GM18526 (cell line): ENCODE results near the gene ATXN7L1.

Experiments used
- POLR2A ChIP-seq: IDR thresholded peaks from 3 replicates; pipeline ENCODE4 v1.6.1; 2011; ENCODE audit not compliant: insufficient read length; ENCODE audit errors: extremely low read depth

Gene ATXN7L1

DNA sequence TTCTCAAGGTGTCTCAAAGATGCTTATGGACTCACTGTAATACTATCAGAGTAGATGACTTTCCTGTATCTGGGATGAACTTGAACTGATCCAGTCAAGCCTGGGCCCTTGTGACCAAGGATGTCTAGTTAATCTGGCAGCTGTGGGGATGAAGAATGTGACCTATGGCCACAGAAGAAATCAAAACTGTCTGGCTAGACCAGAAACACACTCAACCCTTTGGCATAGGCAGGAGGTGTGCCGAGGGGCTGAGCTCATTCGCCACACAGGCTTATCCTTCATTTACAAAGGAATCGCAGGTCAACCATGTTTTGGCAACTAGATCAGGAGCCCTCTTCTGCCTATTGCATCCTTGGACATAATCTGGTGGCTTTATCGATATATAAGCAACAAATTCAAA lies 110.6 kb downstream of the ATXN7L1 start:
- no peak for TF ChIP-seq POLR2A

DNA sequence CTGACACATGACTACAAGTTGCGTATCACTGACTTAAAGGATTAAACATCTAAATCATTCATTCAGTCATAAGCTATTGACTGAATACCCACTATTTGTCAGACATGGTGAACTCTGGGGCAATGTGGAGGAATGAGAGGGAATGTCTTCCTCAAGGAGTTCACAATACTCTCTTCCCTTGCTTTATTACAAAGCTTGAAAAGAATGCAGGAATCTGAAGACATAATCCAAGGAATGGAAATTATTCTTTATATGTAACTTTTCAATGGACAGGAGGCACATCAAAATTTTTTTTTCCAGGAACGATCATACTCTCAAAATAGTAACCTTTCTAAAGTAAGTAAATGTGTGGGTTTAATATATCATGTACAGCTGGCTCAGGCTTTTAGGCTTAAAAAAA lies 111.9 kb downstream of the ATXN7L1 start:
- TF ChIP-seq POLR2A: no peak

DNA sequence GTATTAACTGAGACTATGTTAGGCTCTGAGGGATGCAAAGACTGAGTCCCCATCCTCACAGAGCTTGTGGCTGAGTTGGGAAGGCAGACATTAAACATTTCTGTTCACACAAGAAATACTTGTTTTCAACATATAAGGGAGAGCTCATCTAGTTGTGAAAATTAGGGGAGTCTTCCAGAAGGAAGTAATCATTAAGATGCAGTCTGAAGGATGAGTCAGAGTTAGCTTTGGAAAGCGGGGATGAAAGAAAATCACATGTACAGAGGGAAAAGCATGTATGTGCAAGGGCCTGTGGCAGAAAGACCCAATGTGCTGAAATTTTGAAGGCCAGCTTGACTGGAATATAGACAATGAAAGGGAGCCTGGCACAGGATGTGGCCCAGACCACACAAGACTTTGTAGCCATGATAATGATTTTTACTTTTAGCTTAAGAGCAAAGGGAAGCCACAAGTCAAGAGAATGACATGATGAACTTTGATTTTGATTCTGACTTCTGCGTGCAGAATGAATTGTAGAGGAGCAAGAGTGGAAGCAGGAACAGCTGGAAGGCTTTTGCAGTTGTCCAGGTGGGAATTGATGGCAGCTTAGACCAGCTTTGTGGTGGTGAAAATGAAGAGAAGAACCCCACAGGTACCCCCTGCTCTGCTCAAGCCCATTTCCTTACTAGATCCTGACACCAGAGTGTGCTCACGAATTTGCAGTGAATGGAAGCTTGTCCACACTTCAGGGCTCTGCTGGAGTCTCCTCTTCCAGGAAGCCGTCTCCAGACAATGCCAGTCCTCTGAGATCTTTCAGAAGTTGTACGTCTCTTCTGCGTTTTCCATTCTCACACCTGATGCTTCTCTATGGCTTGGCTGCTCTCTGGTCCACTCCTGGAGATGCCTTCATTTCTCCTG lies 115.6 kb downstream of the ATXN7L1 start:
- TF ChIP-seq POLR2A: no peak

DNA sequence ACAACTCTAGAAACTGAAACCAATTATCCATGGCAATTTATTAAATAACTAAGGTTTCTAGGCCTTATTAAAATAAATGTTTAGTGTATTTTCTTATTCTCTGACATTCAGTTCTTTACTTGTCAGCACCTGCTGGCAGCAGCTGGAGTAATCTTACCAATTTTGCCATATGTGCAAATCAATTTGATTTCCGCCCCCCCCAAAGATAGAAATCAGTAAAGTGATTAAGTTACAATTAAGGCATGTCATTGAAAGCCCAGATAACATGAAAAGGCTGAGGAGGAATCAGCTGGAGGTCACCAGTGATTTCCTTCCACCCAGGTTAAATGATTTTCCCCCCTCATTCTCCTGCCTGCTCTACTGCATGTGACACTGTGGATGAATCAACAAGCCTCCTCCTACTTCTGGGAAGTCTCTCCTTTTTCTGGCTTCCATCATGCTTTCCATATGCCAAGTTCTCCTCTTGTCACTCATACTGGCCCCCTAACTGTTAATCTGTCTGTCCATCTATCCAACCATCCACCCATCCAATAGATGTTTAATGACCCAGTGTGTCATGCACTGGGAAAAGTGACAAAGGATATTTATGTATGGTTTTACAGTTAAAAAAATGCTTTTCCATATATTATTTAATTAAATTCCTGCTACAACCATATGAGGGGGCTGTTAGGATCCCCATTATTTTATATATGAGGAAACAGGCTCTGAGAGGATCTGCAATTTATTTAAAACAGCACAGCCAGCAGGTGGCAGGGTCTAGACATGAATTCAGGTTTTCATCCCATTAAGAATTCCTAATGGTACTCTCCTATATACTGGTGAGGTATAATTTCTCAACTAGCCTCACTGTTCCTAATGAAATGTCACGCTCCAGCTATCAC lies 116.5 kb downstream of the ATXN7L1 start:
- TF ChIP-seq POLR2A: no peak

DNA sequence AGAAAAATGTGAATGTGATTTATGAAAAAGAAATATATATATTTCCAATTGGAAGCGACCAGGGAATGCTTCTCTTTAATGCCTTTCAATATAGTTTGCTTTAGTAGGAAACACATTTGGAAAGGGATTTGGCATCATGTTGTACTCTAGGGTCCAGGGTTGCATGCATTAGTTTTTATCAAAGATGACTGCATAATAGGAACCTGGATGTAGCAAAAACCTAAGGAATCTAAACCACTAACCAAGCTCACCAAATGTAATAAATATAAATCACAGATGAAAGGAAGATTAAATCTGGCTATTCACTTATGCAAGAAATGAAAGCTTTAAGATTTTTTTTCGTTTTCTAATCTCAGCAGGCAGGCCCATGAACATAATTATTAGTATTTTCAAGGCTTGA lies 120.0 kb downstream of the ATXN7L1 start:
- no peak for TF ChIP-seq POLR2A

DNA sequence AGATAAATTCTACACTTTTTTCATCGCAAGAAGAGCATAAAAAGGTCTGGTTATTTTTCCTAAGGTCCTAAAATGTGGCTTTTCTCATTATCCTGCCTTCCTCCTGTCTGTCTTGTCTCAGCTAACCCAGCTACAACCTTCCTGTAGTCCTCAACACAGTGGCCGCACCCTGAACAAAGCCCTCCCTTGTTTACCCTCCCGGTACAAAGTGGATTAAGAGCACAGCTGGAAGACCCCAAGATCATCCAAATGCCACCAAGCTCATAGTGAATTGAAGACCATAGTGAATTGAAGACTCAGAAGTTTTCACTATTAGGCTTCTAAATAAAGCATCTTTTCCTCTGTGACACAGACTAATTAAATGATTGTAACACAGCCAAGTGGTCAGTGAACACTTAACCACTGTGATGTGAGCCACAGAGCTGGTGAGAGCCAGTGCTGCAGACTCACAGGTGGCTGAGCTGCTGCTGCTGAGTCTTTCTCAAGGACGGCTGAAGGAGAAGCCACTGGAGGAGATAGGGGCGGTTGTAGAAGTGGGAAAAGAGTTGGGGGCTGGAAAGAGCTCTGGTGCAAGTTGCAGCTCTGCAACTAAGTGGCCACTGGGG lies 123.6 kb downstream of the ATXN7L1 start:
- TF ChIP-seq POLR2A: no peak

DNA sequence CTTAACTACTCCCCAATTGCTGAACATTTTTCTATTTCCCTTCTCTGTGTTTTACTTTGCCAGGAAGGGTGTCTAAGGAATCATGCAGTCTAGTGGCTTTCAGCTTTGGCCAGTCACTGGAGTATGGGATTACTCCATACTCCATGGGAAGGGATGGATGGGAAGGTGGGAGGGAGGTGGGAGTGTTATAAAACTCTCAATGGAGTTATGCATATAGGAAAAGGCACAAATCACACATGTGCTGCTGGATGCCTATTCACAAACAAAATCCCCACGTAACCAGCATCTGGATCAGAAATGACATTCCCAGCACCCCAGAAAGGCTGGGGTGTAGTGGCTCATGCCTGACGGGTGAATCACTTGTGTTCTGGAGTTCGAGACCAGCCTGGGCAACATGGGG lies 125.3 kb downstream of the ATXN7L1 start:
- TF ChIP-seq POLR2A: no peak

DNA sequence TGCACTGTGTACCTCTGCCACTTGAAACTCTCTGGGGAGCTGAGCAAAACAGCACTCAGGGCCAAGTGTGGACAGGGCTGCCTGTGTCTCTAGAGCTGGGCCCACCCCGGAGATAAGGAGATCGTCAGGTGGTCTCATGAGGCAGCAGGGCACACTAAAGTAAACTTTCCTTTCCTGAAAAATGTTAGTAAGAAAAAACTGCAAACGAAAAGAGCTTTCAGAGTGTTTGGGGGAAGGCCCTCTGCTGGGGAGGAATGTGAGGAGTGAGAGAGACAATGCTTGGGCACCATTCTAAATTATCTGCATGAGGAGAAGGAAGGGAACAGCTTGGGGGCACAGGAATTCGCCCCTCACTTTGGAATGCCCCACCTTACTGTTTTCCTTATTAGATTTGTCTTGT lies 127.7 kb downstream of the ATXN7L1 start:
- no peak for TF ChIP-seq POLR2A

DNA sequence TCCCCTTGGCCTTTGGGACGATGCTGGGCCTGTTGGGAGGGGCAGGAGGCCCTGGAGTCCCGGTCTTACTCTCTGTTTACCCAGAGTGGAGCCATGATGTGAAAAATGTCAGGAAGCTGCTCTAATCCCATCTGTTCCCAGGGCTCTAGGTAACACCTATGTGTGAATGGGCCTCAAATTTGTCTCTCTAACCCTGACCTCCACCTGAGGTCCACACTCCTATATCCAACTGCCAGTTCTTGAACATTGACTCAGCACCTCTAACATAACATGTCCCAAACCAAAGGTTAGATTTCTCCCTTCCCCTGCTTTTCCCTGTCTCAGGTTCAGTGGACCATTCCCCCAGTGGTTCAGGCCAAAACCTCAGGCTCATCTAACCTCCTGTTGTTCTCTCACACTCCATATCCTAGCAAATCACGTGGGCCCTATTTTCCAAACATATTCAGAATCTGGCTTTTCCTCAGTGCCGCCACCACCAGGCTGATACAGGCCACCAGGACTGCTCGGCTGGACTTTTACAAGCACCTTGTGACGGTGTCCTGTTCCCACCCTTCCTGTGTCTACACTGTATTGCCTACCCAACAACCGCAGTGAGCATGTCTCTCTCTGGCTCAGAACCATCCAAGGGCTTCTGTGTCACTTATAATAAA lies 130.6 kb downstream of the ATXN7L1 start:
- no peak for TF ChIP-seq POLR2A

DNA sequence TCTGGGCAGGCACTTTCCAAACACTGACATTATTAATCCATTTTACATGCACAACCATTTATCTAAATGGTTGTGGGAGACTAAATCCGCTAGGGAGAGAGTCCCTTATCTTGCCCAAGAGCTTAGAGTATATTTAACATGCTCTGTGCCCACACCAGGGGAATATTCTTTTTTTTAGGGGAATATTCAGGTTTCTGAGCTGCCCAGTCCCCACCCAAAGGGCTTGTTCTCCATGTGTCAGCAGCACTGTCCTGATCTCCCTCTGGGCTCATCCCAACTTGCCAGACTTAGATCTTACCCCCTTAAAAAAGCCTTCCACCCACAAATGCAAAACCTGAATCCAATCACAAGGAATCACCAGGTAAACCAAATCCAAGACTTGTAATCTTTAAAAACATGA lies 132.1 kb downstream of the ATXN7L1 start:
- no peak for TF ChIP-seq POLR2A

DNA sequence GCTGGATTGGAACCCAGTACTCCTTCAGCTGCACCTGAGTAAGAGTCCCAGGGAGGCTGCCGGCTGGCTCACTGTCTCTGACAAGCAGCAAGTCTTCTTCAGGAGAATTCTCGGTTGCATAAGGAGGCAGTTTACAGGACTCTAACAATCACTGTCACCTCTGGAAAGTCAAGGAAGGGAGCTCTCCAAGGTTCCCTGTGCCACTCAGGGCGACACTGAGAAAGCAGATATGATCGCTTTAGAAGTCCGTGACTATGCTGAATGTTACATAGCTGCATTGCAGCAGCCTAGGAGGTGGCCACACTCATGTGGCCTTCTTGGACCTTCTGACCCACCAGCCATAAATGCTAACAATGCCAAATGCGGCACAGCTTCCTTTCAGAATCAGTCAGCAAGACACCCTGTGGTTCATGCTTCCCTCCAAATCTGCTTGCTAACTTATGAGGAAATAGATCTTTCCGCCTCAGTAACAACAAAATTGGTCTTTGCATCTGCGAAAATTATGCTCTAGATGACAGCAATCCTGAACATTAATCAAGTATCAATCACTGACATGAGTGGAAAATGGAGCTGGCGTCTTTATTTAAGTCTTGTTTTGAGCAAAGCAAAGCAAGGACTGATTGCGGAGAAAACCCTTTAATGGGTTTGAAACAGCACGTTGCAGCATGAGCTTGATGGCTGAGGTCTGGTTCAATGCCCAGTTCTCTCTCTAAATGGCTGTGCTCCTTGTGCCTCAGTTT lies 132.9 kb downstream of the ATXN7L1 start:
- TF ChIP-seq POLR2A: no peak

DNA sequence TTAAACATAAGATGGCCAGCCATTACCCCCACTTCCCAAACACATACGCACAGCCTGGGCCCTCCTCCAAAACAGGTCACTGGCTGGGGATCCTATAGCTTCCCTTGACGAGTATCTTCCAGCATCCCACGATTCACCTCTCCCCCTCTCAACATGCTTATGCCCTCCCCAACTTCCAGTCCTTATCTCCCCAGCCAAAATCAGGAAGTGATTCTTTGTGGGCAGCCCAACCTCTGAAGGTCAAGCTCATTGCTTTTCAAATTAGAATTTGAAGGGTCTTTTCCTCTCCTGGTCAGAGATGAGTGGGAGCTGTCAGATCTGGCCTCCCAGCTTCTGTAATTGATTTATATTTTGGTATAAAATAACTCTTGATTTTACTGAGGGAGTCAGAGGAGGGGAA lies 133.6 kb downstream of the ATXN7L1 start:
- no peak for TF ChIP-seq POLR2A

DNA sequence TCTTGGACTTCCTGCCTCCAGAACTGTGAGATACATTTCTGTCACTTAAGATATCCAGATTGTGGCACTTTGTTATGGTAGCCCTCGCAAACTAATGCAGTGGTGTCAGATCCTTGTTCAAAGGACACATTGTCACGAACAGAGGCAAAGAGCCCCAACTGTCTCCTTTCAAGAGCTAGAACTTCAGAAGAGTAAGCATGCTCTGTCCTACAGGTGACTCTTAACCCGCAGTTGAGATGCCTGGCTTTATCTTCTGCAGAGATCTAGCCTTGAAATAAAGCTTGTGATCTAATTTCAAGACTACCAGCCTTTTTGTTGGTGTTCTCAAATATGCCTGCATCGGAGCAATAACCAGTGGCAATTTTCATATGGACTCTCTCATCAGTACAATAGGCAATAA lies 134.4 kb downstream of the ATXN7L1 start:
- no peak for TF ChIP-seq POLR2A

DNA sequence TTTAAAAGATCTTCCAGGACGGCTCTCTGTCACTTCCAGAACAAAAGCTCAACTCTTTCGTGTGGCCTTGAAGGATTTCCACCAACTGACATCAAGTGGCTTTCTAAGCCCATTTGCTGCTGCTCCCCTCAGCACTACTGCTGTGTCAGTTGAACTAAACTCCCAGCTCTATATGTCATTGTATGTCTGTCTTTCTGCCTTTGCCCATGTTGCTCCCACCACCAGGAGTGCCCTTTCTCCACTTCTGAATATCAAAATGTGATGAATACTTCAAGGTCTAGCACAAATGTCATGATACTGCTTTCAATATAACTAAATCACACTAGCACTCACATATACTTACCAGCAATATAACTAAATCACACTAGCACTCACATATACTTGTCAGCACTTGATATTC lies 138.3 kb downstream of the ATXN7L1 start:
- no peak for TF ChIP-seq POLR2A

DNA sequence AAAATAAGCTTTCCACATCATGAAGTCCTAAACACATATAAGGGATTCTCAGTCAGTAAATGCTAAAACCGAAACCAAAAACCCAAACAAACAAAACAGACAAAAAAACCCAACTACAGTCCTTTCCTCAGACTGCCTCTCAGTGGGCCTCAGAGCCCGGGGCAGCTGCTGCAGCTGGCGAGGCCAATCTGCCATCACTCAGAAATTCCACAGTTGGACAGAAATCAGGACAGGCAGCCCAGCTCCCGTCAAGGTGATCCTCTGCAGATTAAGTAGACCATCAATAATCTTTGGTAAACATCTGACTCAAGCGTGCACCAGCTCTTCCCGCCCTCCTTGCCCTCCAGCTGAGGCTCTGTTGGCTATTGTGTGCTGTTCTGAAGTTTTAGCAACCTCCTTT lies 142.2 kb downstream of the ATXN7L1 start:
- TF ChIP-seq POLR2A: no peak
